Panc1 (cell line): ENCODE data around the gene LY9. TPM values are rescaled to one million over a fixed set of nuclear protein-coding genes. Genes with fewer than 3 reads are reported as not detected.

Experiments
- ATAC-seq: fragments of 200-7000 bp; cut with Tn5 transposase; 2 replicates; pipeline ENCODE4 v1.9.1; 2020; ENCODE audit warnings: mild to moderate bottlenecking, moderate library complexity
- BruUV-seq: library from RNA; stranded (reverse); fragments of 400-500 nt; replicated peaks from 2 replicates; lab custom pipeline; 2021; lab: Mats Ljungman, UMichigan
- CTCF ChIA-PET: fragments of 300-600 bp; sonication (Branson Sonifier 250); formaldehyde crosslinking; loops from one replicate; lab custom pipeline; 2022; ENCODE audit warnings: antibody characterized with exemption; lab: Charles Lee
- POLR2A ChIA-PET: fragments of 300-600 bp; sonication (Branson Sonifier 250); formaldehyde crosslinking; loops from one replicate; lab custom pipeline; 2022; ENCODE audit warnings: antibody characterized with exemption; lab: Charles Lee
- DNase-seq: peaks from one replicate; pipeline ENCODE4 v3.0.0-alpha.2; 2010; ENCODE audit warnings: low read depth, low spot score
- H3K27ac ChIP-seq: 2 replicates; pipeline ENCODE4 v1.5.1; 2011; ENCODE audit warnings: mild to moderate bottlenecking, low read length, inconsistent platforms
- H3K27me3 ChIP-seq: fragments of 200-500 bp; sonication (Bioruptor generic); 2 replicates; pipeline ENCODE4 v1.6.0; 2014; ENCODE audit warnings: low read length, inconsistent platforms; ENCODE audit not compliant: control insufficient read depth, insufficient read depth
- H3K36me3 ChIP-seq: fragments of 200-500 bp; sonication (Bioruptor generic); 2 replicates; pipeline ENCODE4 v1.5.1; 2014; ENCODE audit warnings: inconsistent platforms, mild to moderate bottlenecking, low read length, moderate library complexity; ENCODE audit not compliant: control insufficient read depth, insufficient read depth
- H3K4me1 ChIP-seq: 2 replicates; pipeline ENCODE4 v1.5.1; 2011; ENCODE audit warnings: inconsistent platforms, mild to moderate bottlenecking, low read length, moderate library complexity; ENCODE audit not compliant: control insufficient read depth, insufficient read depth
- H3K4me3 ChIP-seq, 2 experiments: 2 replicates each; pipeline ENCODE4 v1.5.1; 2011 to 2012; ENCODE audit warnings: low read depth in 2 of 2, low read length in 2 of 2, mild to moderate bottlenecking in 2 of 2, inconsistent platforms in 1 of 2, moderate library complexity in 1 of 2
- H3K9me3 ChIP-seq: fragments of 200-500 bp; sonication (Bioruptor generic); 2 replicates; pipeline ENCODE4 v1.5.1; 2014; ENCODE audit warnings: low read depth, mild to moderate bottlenecking, inconsistent platforms, low read length, moderate library complexity; ENCODE audit not compliant: control insufficient read depth, insufficient read depth
- CTCF ChIP-seq: fragments of 450-650 bp; IDR thresholded peaks from 2 replicates; pipeline ENCODE4 v1.5.1; 2017; ENCODE audit warnings: mild to moderate bottlenecking
- POLR2AphosphoS5 ChIP-seq: IDR thresholded peaks from 2 replicates; pipeline ENCODE4 v1.6.1; 2012; ENCODE audit warnings: mild to moderate bottlenecking, low read depth, low read length, moderate library complexity
- REST ChIP-seq, 2 experiments: IDR thresholded peaks; 2 replicates each; pipeline ENCODE4 v1.6.1; 2011 to 2012; ENCODE audit warnings: low read depth in 2 of 2, control low read depth in 1 of 2, low read length in 1 of 2, mild to moderate bottlenecking in 1 of 2, moderate library complexity in 1 of 2; ENCODE audit not compliant: insufficient read depth in 1 of 2
- SIN3A ChIP-seq: IDR thresholded peaks from 2 replicates; pipeline ENCODE4 v1.6.1; 2012; ENCODE audit warnings: low read depth, mild to moderate bottlenecking, low read length, moderate library complexity, borderline replicate concordance; ENCODE audit not compliant: insufficient read depth
- TCF7L2 ChIP-seq: IDR thresholded peaks from 2 replicates; pipeline ENCODE4 v1.6.1; 2011; ENCODE audit warnings: mild to moderate bottlenecking, low read depth, low read length, inconsistent platforms
- in situ Hi-C: cut with HindIII; loops from 2 replicates; pipeline ENCODE4 v1.10.0; 2016; ENCODE audit warnings: low sequenced_read_pairs, low pct_unique_long_range_greater_than_20kb
- intact Hi-C: fragments of 100-400 bp; cut with micrococcal nuclease; formaldehyde crosslinking; loops from one replicate; pipeline ENCODE4 v1.10.0; 2022; ENCODE audit not compliant: unreplicated experiment
- total RNA-seq: library from RNA; stranded (reverse); gene quantifications from one replicate; pipeline ENCODE4 v1.2.1, GENCODE V29; 2021; ENCODE audit not compliant: unreplicated experiment

Gene LY9
- total RNA-seq, 1 experiment from 2014 or later = 0.10 TPM

- in situ Hi-C loops (no loop called here), intact Hi-C loops (no loop called here)
- POLR2A ChIA-PET = no interaction called here
- no peak for DNase-seq
- no peaks in the 10 kb centered on the region for H3K4me1 ChIP-seq
- CTCF ChIA-PET = no interaction called here
- no TSS peak for BruUV-seq
- H3K4me3 ChIP-seq = no peak overlapping the region
- H3K36me3 ChIP-seq = no peaks in the 10 kb centered on the region
- no peaks in the 10 kb centered on the region for H3K9me3 ChIP-seq
- H3K27me3 ChIP-seq = peaks cover 7% of the 10 kb centered on the region; the same call in 1 of the 2 replicates
- no peak for ATAC-seq
- TF ChIP-seq REST (IDR thresholded peaks at IDR 0.05; ENCODE audit: insufficient read depth in 1 of 2, low read depth in 2 of 2, low read length in 1 of 2) (no peak), TCF7L2 (no peak), POLR2AphosphoS5 (no peak), CTCF (no peak), SIN3A (no peak)
- no peak overlapping the region for H3K27ac ChIP-seq
Observed at GRCh38 chr1:160756849-160757201, 39.1 kb upstream of the LY9 start.

GRCh38 chr1:160758521-160758920 is 37.5 kb upstream of the LY9 start:
- ChIA-PET CTCF (no interaction called here), POLR2A (no interaction called here)
- no peak overlapping the region for H3K27ac ChIP-seq
- H3K9me3 ChIP-seq = no peaks in the 10 kb centered on the region
- DNase-seq (no peak), ATAC-seq (no peak)
- no TSS peak for BruUV-seq
- no peak for TF ChIP-seq REST (IDR thresholded peaks at IDR 0.05; ENCODE audit: insufficient read depth in 1 of 2, low read depth in 2 of 2, low read length in 1 of 2)
- TF ChIP-seq POLR2AphosphoS5 = no peak
- no peak for TF ChIP-seq TCF7L2
- no peak for TF ChIP-seq SIN3A
- TF ChIP-seq CTCF = no peak
- no peaks in the 10 kb centered on the region; the same call in 1 of the 2 replicates for H3K27me3 ChIP-seq
- no peaks in the 10 kb centered on the region for H3K4me1 ChIP-seq
- no peaks in the 10 kb centered on the region for H3K36me3 ChIP-seq
- no peak overlapping the region for H3K4me3 ChIP-seq
- intact Hi-C loops = no loop called here
- in situ Hi-C loops = no loop called here
